WERI-Rb-1 (cell line): Measurements from ENCODE around the gene TLCD3B.

ENCODE experiments used
- DNase-seq: peaks from one replicate; pipeline ENCODE4 v3.0.0-alpha.2; 2020
- H3K27ac ChIP-seq: fragments of 250-450 bp; sonication (Bioruptor Pico); 2 replicates; pipeline ENCODE4 v1.5.1; 2020; ENCODE audit warnings: mild to moderate bottlenecking, moderate library complexity
- H3K27me3 ChIP-seq: fragments of 250-450 bp; sonication (Bioruptor Pico); 2 replicates; pipeline ENCODE4 v1.5.1; 2021; ENCODE audit warnings: mild to moderate bottlenecking, low read depth, moderate library complexity; ENCODE audit not compliant: insufficient read depth, severe bottlenecking
- H3K36me3 ChIP-seq: fragments of 250-450 bp; sonication (Bioruptor Pico); 2 replicates; pipeline ENCODE4 v1.5.1; 2020; ENCODE audit warnings: mild to moderate bottlenecking, moderate library complexity
- H3K4me3 ChIP-seq: 2 replicates; pipeline ENCODE4 v1.5.1; 2011; ENCODE audit warnings: low read depth, mild to moderate bottlenecking, control low read depth, low read length
- H3K9me3 ChIP-seq: fragments of 250-450 bp; sonication (Bioruptor Pico); 2 replicates; pipeline ENCODE4 v1.5.1; 2021; ENCODE audit warnings: mild to moderate bottlenecking, moderate library complexity; ENCODE audit not compliant: severe bottlenecking
- TF ChIP-seq, protein P1 (sequence below): IDR thresholded peaks from 2 replicates; pipeline ENCODE4 v1.5.1; 2011; ENCODE audit warnings: low read depth, mild to moderate bottlenecking, control low read depth, inconsistent platforms, low read length

Gene TLCD3B

GRCh38 chr16:30063893-30064728 is 33.0 kb upstream of the TLCD3B start:
- Histone ChIP-seq H3K36me3 (peaks cover 48% of the 10 kb centered on the region), H3K9me3 (peaks cover 2% of the 10 kb centered on the region), H3K27me3 (no peaks in the 10 kb centered on the region), H3K4me3 (peak overlapping the region; percentile 96), H3K27ac (peak overlapping the region; percentile 94)
- peak; percentile 83 for DNase-seq
- TF ChIP-seq, protein P1, sequence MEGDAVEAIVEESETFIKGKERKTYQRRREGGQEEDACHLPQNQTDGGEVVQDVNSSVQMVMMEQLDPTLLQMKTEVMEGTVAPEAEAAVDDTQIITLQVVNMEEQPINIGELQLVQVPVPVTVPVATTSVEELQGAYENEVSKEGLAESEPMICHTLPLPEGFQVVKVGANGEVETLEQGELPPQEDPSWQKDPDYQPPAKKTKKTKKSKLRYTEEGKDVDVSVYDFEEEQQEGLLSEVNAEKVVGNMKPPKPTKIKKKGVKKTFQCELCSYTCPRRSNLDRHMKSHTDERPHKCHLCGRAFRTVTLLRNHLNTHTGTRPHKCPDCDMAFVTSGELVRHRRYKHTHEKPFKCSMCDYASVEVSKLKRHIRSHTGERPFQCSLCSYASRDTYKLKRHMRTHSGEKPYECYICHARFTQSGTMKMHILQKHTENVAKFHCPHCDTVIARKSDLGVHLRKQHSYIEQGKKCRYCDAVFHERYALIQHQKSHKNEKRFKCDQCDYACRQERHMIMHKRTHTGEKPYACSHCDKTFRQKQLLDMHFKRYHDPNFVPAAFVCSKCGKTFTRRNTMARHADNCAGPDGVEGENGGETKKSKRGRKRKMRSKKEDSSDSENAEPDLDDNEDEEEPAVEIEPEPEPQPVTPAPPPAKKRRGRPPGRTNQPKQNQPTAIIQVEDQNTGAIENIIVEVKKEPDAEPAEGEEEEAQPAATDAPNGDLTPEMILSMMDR, result peak; percentile 31; the same call in 1 of the 2 replicates

DNA sequence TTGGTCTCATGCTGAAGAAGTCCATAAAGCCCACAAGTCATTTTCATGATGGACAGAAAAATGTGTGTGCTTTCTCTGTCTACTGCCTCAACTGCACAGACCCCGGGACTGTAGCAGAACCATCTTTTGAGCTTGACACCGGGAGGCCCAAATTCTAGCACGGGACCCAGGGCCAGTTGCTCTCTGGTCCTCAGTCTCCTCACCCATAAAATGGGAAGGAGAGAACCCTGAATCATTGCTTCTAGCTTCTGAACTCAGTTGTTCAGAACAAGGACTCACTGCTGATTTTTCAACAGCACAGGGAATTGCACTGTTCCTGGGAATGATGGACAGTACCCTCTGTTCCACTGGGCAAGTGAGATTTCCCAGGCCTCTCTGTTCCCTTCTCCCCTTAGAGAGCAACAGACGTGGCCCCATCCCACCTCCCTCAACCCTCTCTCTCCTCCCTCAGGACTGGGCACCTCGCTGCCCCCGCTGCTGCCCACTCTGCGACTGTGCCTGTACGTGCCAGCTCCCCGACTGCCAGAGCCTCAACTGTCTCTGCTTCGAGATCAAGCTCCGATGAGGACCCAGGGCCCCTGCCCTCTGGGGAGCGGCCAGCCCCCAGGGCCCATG is 32.3 kb upstream of the TLCD3B start:
- DNase-seq, result no peak
- TF ChIP-seq, protein P1, result no peak
- H3K9me3 ChIP-seq, result peaks cover 2% of the 10 kb centered on the region
- H3K27me3 ChIP-seq, result no peaks in the 10 kb centered on the region
- H3K36me3 ChIP-seq, result peaks cover 41% of the 10 kb centered on the region
- H3K4me3 ChIP-seq, result peak overlapping the region; percentile 96
- H3K27ac ChIP-seq, result peak overlapping the region; percentile 94

GRCh38 chr16:30060836-30061554 is 29.9 kb upstream of the TLCD3B start:
- H3K27ac ChIP-seq, result peak overlapping the region; percentile 61
- H3K9me3 ChIP-seq, result peaks cover 2% of the 10 kb centered on the region
- no peak overlapping the region for H3K4me3 ChIP-seq
- no peak for DNase-seq
- peaks cover 30% of the 10 kb centered on the region for H3K36me3 ChIP-seq
- TF ChIP-seq, protein P1, result no peak
- H3K27me3 ChIP-seq, result no peaks in the 10 kb centered on the region

DNA sequence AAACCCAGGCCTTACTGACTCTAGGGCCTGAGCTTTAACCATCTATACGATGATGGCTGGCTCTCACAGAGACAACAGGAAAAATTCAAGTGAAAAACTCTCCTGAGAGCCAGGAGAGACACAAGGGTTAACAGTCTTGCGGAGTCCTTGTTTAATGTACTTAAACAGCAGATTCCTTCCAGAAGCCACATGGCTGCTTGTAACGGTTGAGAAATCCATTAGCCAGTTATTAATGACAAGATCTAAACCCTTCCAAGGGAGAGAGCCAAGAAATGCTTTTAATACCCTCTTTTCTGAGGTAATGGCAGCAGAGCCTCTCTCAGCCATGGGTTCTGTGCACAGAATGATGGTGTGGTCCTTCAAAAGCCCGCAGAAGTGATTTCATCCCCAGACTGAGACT is 29.3 kb upstream of the TLCD3B start:
- Histone ChIP-seq H3K27ac (peak overlapping the region; percentile 61), H3K36me3 (peaks cover 29% of the 10 kb centered on the region), H3K9me3 (peaks cover 2% of the 10 kb centered on the region), H3K27me3 (no peaks in the 10 kb centered on the region), H3K4me3 (no peak overlapping the region)
- TF ChIP-seq, protein P1, result no peak
- no peak for DNase-seq

- TF ChIP-seq, protein P1, result peak; percentile 93
- Histone ChIP-seq H3K27me3 (no peaks in the 10 kb centered on the region), H3K9me3 (no peaks in the 10 kb centered on the region), H3K4me3 (no peak overlapping the region), H3K36me3 (peaks cover 27% of the 10 kb centered on the region), H3K27ac (peak overlapping the region; percentile 87)
- DNase-seq, result peak; percentile 84
Observed at GRCh38 chr16:30054959-30055553, 24.0 kb upstream of the TLCD3B start.
